ENCODE measurements around the gene CDH22. TPM values are rescaled to one million over a fixed set of nuclear protein-coding genes. Genes with fewer than 3 reads are reported as not detected.

Gene CDH22
- total RNA-seq, 1 donor from 2014 or later: 1.3 TPM

GRCh38 chr20:46322641-46323040, 14.3 kb upstream of the CDH22 start:
- Mint-ChIP-seq H3K4me3 (no peak overlapping the region), H3K27ac (no peak overlapping the region), H3K36me3 (no peaks in the 10 kb centered on the region), H3K9me3 (no peaks in the 10 kb centered on the region), H3K4me1 (ENCODE audit: unreplicated experiment) (peaks cover 5% of the 10 kb centered on the region), H3K27me3 (peaks cover 64% of the 10 kb centered on the region)
- TF ChIP-seq CTCF (conservative IDR thresholded peaks at IDR 0.05): no peak
- DNase-seq (ENCODE audit: extremely low spot score, unreplicated experiment): no peak

GRCh38 chr20:46317685-46318177, 9.4 kb upstream of the CDH22 start:
- no peak overlapping the region for H3K4me3 Mint-ChIP-seq
- TF ChIP-seq CTCF (conservative IDR thresholded peaks at IDR 0.05): no peak
- H3K36me3 Mint-ChIP-seq: no peaks in the 10 kb centered on the region
- H3K4me1 Mint-ChIP-seq (ENCODE audit: unreplicated experiment): peaks cover 5% of the 10 kb centered on the region
- H3K27me3 Mint-ChIP-seq: peaks cover 95% of the 10 kb centered on the region
- no peak for DNase-seq (ENCODE audit: extremely low spot score, unreplicated experiment)
- H3K27ac Mint-ChIP-seq: no peak overlapping the region
- no peaks in the 10 kb centered on the region for H3K9me3 Mint-ChIP-seq

- no peaks in the 10 kb centered on the region for H3K9me3 Mint-ChIP-seq
- H3K4me3 Mint-ChIP-seq: no peak overlapping the region
- peaks cover 5% of the 10 kb centered on the region for H3K4me1 Mint-ChIP-seq (ENCODE audit: unreplicated experiment)
These were observed 8.8 kb upstream of the CDH22 start for GRCh38 chr20:46316984-46317684.

GRCh38 chr20:46315311-46315710, 7.0 kb upstream of the CDH22 start:
- H3K27me3 Mint-ChIP-seq: peaks cover 95% of the 10 kb centered on the region
- H3K4me1 Mint-ChIP-seq (ENCODE audit: unreplicated experiment): peaks cover 4% of the 10 kb centered on the region
- H3K27ac Mint-ChIP-seq: no peak overlapping the region
- H3K36me3 Mint-ChIP-seq: peaks cover 3% of the 10 kb centered on the region
- no peaks in the 10 kb centered on the region for H3K9me3 Mint-ChIP-seq
- DNase-seq (ENCODE audit: extremely low spot score, unreplicated experiment): no peak
- no peak overlapping the region for H3K4me3 Mint-ChIP-seq
- TF ChIP-seq CTCF (conservative IDR thresholded peaks at IDR 0.05): no peak

More at GRCh38 chr20:46316984-46317684, 8.8 kb upstream of the CDH22 start:
- no peak for TF ChIP-seq CTCF (conservative IDR thresholded peaks at IDR 0.05)
- no peak overlapping the region for H3K27ac Mint-ChIP-seq
- no peaks in the 10 kb centered on the region for H3K36me3 Mint-ChIP-seq
- no peak for DNase-seq (ENCODE audit: extremely low spot score, unreplicated experiment)
- peaks cover 95% of the 10 kb centered on the region for H3K27me3 Mint-ChIP-seq

GRCh38 chr20:46312945-46313861, 4.9 kb upstream of the CDH22 start:
- Mint-ChIP-seq H3K9me3 (no peaks in the 10 kb centered on the region), H3K4me3 (no peak overlapping the region), H3K4me1 (ENCODE audit: unreplicated experiment) (peaks cover 4% of the 10 kb centered on the region), H3K36me3 (peaks cover 3% of the 10 kb centered on the region), H3K27me3 (peaks cover 98% of the 10 kb centered on the region), H3K27ac (no peak overlapping the region)
- no peak for DNase-seq (ENCODE audit: extremely low spot score, unreplicated experiment)
- no peak for TF ChIP-seq CTCF (conservative IDR thresholded peaks at IDR 0.05)

All from type B pancreatic cell (in vitro differentiated cells).